ENCODE data around the gene RPP38. TPM values are rescaled to one million over a fixed set of nuclear protein-coding genes. Genes with fewer than 3 reads are reported as not detected.

Gene RPP38
- total and polyA plus RNA-seq, 2 experiments from 2014 or later = 18.2 to 26.4 TPM

DNA sequence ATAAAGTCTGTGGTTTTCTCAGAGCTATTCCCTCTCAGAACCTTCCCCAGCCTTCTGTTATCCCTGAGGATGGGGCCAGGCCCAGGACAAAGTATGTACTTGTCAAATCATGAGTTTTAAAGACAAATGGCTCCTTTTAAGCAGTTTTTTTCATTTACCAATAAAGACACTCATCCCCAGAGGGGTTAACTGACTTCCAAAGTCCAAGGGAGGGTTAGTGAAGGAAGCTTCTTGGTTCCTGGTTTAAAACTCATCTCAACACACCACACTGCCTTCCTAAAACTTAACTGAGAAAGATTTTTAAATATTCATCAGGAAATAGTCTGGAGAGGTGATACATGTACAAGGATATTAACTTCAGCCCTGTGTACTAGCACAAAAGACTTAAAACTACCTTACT, 55.4 kb downstream of the RPP38 start:
- Histone ChIP-seq H3K4me2 (no peak overlapping the region), H3K36me3 (replicated peaks; ENCODE audit: insufficient read depth, low read depth) (no peaks in the 10 kb centered on the region), H4K20me1 (ENCODE audit: insufficient read depth, poor library complexity, severe bottlenecking) (no peaks in the 10 kb centered on the region), H3K4me1 (ENCODE audit: insufficient read depth) (peaks cover 8% of the 10 kb centered on the region), H3K27ac (peak overlapping the region; percentile 46), H3K4me3 (no peak overlapping the region), H3K79me2 (peaks cover 51% of the 10 kb centered on the region), H3K9me3 (ENCODE audit: low read depth) (no peaks in the 10 kb centered on the region), H3K27me3 (no peaks in the 10 kb centered on the region), H2AFZ (no peak overlapping the region), H3K9me2 (replicated peaks; ENCODE audit: insufficient read depth) (no peaks in the 10 kb centered on the region)
- no peak for DNase-seq (ENCODE audit: low spot score)
- TF ChIP-seq EZH2phosphoT487 (IDR thresholded peaks at IDR 0.05; ENCODE audit: low read depth, severe bottlenecking, unreplicated experiment) (no peak), EZH2 (IDR thresholded peaks at IDR 0.05; ENCODE audit: borderline replicate concordance) (no peak)
- TF ChIP-seq, protein P1, sequence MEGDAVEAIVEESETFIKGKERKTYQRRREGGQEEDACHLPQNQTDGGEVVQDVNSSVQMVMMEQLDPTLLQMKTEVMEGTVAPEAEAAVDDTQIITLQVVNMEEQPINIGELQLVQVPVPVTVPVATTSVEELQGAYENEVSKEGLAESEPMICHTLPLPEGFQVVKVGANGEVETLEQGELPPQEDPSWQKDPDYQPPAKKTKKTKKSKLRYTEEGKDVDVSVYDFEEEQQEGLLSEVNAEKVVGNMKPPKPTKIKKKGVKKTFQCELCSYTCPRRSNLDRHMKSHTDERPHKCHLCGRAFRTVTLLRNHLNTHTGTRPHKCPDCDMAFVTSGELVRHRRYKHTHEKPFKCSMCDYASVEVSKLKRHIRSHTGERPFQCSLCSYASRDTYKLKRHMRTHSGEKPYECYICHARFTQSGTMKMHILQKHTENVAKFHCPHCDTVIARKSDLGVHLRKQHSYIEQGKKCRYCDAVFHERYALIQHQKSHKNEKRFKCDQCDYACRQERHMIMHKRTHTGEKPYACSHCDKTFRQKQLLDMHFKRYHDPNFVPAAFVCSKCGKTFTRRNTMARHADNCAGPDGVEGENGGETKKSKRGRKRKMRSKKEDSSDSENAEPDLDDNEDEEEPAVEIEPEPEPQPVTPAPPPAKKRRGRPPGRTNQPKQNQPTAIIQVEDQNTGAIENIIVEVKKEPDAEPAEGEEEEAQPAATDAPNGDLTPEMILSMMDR (IDR thresholded peaks at IDR 0.05; ENCODE audit: poor library complexity) = no peak

Other genes with a start within 250 kb of the RPP38 start
- gene SUV39H2, start 218.5 kb upstream of the RPP38 start, total RNA-seq = 15.5 and 19.9 TPM in 2 replicates
- gene SUV39H2, start 218.5 kb upstream of the RPP38 start, polyA plus RNA-seq = 8.0 and 8.6 TPM in 2 replicates
- 7.8 and 11.8 TPM in 2 replicates for gene DCLRE1C, start 143.3 kb upstream of the RPP38 start, total RNA-seq
- gene DCLRE1C, start 143.3 kb upstream of the RPP38 start, polyA plus RNA-seq = 7.9 and 8.0 TPM in 2 replicates
- not detected in 2 replicates for gene MEIG1, start 138.0 kb upstream of the RPP38 start, total RNA-seq
- 0.27 and 2.1 TPM in 2 replicates for gene MEIG1, start 138.0 kb upstream of the RPP38 start, polyA plus RNA-seq
- gene OLAH, start 53.4 kb upstream of the RPP38 start, total RNA-seq = not detected in 2 replicates
- not detected in 2 replicates for gene OLAH, start 53.4 kb upstream of the RPP38 start, polyA plus RNA-seq
- gene ACBD7, start 8.6 kb upstream of the RPP38 start, total RNA-seq = 1.8 and 1.9 TPM in 2 replicates
- 0.36 and 0.38 TPM in 2 replicates for gene ACBD7, start 8.6 kb upstream of the RPP38 start, polyA plus RNA-seq
- gene NMT2, start 71.3 kb downstream of the RPP38 start, total RNA-seq = 21.3 and 23.4 TPM in 2 replicates
- 14.7 and 15.0 TPM in 2 replicates for gene NMT2, start 71.3 kb downstream of the RPP38 start, polyA plus RNA-seq

Data from hepatocyte (in vitro differentiated cells).